SK-N-SH treated with all-trans-retinoic acid at 6 μM for 48 hours (cell line): ENCODE results near the gene EXD3.

Experiments used
- ARNTL ChIP-seq: fragments of 450-650 bp; formaldehyde crosslinking; IDR thresholded peaks from 2 replicates; pipeline ENCODE4 v1.5.0; 2020; ENCODE audit warnings: low read depth, mild to moderate bottlenecking, moderate library complexity, borderline replicate concordance
- ESRRG ChIP-seq: fragments of 250-450 bp; sonication (Bioruptor Pico); IDR thresholded peaks from 2 replicates; pipeline ENCODE4 v1.6.1; 2021; ENCODE audit warnings: mild to moderate bottlenecking
- TF ChIP-seq, protein P1 (sequence below): fragments of 250-450 bp; sonication (Bioruptor Pico); IDR thresholded peaks from 2 replicates; pipeline ENCODE4 v1.8.0; 2020; ENCODE audit warnings: mild to moderate bottlenecking, moderate library complexity, borderline replicate concordance
- TF ChIP-seq, protein P2 (sequence below): fragments of 250-450 bp; sonication (Bioruptor Pico); IDR thresholded peaks from 2 replicates; pipeline ENCODE4 v1.5.1; 2020; ENCODE audit warnings: low read depth, mild to moderate bottlenecking, moderate library complexity
- TF ChIP-seq, protein P3 (sequence below): fragments of 250-450 bp; sonication (Bioruptor Pico); IDR thresholded peaks from 2 replicates; pipeline ENCODE4 v1.5.0; 2020; ENCODE audit warnings: mild to moderate bottlenecking, moderate library complexity

DNA sequence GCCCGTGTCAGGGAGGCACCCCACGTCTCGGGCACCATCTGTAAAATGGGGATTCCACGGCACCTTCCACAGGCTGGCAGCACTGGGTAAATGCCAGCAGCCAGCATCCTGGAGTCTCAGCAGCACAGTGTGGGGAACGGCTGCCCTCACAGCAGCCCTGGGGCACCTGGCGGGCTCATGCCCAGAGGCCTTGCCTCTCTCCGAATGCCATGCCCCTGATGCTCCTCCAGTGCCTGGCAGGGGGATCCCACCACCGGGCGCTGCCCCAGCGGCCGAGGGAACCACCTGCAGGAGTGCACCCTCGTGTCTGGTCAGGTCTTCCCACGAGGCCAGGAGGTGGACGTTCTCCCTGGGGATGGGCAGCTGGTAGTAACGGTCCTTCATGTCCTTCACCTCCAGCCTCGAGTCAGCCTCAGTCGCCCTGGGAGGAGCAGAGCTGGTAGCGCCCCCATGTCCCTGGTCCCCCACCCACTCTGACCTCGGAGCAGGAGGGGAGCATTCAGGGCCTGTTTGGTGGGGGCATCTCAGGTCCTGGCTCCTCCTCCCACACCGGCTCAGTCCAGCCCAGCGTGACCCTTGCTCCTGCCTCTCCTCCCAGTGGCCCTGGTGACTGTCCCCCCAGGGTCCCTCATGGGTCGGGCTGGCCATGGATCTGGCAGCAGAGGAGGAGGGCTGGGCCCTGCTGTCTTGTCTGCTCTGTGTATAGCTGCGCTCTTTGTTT lies 71.0 kb downstream of the EXD3 start:
- no peak for TF ChIP-seq ARNTL
- no peak for TF ChIP-seq ESRRG (CRISPR knock-in tag)
- TF ChIP-seq, protein P1, sequence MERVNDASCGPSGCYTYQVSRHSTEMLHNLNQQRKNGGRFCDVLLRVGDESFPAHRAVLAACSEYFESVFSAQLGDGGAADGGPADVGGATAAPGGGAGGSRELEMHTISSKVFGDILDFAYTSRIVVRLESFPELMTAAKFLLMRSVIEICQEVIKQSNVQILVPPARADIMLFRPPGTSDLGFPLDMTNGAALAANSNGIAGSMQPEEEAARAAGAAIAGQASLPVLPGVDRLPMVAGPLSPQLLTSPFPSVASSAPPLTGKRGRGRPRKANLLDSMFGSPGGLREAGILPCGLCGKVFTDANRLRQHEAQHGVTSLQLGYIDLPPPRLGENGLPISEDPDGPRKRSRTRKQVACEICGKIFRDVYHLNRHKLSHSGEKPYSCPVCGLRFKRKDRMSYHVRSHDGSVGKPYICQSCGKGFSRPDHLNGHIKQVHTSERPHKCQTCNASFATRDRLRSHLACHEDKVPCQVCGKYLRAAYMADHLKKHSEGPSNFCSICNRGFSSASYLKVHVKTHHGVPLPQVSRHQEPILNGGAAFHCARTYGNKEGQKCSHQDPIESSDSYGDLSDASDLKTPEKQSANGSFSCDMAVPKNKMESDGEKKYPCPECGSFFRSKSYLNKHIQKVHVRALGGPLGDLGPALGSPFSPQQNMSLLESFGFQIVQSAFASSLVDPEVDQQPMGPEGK (CRISPR knock-in tag) = no peak
- TF ChIP-seq, protein P2, sequence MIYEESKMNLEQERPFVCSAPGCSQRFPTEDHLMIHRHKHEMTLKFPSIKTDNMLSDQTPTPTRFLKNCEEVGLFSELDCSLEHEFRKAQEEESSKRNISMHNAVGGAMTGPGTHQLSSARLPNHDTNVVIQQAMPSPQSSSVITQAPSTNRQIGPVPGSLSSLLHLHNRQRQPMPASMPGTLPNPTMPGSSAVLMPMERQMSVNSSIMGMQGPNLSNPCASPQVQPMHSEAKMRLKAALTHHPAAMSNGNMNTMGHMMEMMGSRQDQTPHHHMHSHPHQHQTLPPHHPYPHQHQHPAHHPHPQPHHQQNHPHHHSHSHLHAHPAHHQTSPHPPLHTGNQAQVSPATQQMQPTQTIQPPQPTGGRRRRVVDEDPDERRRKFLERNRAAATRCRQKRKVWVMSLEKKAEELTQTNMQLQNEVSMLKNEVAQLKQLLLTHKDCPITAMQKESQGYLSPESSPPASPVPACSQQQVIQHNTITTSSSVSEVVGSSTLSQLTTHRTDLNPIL = no peak
- TF ChIP-seq, protein P3, sequence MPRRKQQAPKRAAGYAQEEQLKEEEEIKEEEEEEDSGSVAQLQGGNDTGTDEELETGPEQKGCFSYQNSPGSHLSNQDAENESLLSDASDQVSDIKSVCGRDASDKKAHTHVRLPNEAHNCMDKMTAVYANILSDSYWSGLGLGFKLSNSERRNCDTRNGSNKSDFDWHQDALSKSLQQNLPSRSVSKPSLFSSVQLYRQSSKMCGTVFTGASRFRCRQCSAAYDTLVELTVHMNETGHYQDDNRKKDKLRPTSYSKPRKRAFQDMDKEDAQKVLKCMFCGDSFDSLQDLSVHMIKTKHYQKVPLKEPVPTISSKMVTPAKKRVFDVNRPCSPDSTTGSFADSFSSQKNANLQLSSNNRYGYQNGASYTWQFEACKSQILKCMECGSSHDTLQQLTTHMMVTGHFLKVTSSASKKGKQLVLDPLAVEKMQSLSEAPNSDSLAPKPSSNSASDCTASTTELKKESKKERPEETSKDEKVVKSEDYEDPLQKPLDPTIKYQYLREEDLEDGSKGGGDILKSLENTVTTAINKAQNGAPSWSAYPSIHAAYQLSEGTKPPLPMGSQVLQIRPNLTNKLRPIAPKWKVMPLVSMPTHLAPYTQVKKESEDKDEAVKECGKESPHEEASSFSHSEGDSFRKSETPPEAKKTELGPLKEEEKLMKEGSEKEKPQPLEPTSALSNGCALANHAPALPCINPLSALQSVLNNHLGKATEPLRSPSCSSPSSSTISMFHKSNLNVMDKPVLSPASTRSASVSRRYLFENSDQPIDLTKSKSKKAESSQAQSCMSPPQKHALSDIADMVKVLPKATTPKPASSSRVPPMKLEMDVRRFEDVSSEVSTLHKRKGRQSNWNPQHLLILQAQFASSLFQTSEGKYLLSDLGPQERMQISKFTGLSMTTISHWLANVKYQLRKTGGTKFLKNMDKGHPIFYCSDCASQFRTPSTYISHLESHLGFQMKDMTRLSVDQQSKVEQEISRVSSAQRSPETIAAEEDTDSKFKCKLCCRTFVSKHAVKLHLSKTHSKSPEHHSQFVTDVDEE (CRISPR knock-in tag) = no peak
